ENCODE data around the gene MYO16.

DNA sequence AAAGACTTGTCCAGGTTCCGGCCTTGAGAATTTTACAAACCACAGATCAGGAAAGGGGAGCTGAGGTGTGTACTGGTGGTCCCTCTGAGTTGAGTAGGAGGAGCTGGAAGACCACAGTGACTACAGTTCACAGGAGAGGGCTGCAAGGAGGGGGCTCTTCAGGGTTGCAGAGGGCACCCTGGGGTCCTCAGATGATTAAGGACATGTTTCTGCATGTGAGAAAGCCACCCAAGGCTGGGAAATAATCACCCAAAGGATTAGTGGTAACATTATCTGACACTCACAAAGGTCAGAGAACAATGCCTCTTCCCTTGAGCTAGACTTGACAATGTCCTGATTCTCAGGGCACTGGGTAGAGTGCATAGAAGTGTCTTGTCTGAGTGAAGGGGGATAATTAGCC is 616.6 kb downstream of the MYO16 start:
- TF ChIP-seq, protein P1, sequence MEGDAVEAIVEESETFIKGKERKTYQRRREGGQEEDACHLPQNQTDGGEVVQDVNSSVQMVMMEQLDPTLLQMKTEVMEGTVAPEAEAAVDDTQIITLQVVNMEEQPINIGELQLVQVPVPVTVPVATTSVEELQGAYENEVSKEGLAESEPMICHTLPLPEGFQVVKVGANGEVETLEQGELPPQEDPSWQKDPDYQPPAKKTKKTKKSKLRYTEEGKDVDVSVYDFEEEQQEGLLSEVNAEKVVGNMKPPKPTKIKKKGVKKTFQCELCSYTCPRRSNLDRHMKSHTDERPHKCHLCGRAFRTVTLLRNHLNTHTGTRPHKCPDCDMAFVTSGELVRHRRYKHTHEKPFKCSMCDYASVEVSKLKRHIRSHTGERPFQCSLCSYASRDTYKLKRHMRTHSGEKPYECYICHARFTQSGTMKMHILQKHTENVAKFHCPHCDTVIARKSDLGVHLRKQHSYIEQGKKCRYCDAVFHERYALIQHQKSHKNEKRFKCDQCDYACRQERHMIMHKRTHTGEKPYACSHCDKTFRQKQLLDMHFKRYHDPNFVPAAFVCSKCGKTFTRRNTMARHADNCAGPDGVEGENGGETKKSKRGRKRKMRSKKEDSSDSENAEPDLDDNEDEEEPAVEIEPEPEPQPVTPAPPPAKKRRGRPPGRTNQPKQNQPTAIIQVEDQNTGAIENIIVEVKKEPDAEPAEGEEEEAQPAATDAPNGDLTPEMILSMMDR (IDR thresholded peaks at IDR 0.05), result no peak
- TF ChIP-seq POLR2A (IDR thresholded peaks at IDR 0.05), result no peak
